Gastrocnemius medialis (tissue), 4 donors: Measurements from ENCODE around the gene DERA. TPM values are rescaled to one million over a fixed set of nuclear protein-coding genes. Genes with fewer than 3 reads are reported as not detected.
"Not testable (repeated sequence)": the region's sequence is repeated elsewhere in the genome, so short reads cannot be mapped to it uniquely, and the experiment has no call there.

ENCODE experiments used
- ATAC-seq, 2 donors: fragments of 150-250 bp; one replicate each; pipeline ENCODE4 v1.9.1; 2016
- DNase-seq, 2 donors: peaks; one replicate each; pipeline ENCODE4 v3.0.0-alpha.2; 2019
- H3K27ac ChIP-seq, 4 donors: fragments of 200-600 bp; sonication (generic); 1 replicate in 1 of 4; 2 replicates in 3 of 4; pipeline ENCODE4 v1.5.1; 2016 to 2018; ENCODE audit warnings: mild to moderate bottlenecking in 2 of 4, moderate library complexity in 1 of 4
- H3K27me3 ChIP-seq, 3 donors: fragments of 200-600 bp; sonication (generic) in 2 of 3; 1 replicate in 1 of 3; 2 replicates in 2 of 3; pipeline versions ENCODE4 v1.5.1 to v1.6.0; 2016 to 2019; ENCODE audit warnings: mild to moderate bottlenecking in 1 of 3, moderate library complexity in 1 of 3
- H3K36me3 ChIP-seq, 2 donors: fragments of 200-600 bp; sonication (generic) in 1 of 2; one replicate each; pipeline ENCODE4 v1.5.1; 2017 to 2018
- H3K4me1 ChIP-seq, 2 donors: fragments of 200-600 bp; sonication (generic) in 1 of 2; one replicate each; pipeline ENCODE4 v1.5.1; 2016 to 2017; ENCODE audit warnings: mild to moderate bottlenecking in 2 of 2
- H3K4me3 ChIP-seq, 4 donors: fragments of 200-600 bp; sonication (generic) in 3 of 4; 1 replicate in 1 of 4; 2 replicates in 3 of 4; pipeline ENCODE4 v1.5.1; 2016 to 2019; ENCODE audit warnings: mild to moderate bottlenecking in 2 of 4
- H3K9me3 ChIP-seq, 3 donors: fragments of 200-600 bp; sonication (generic) in 2 of 3; 1 replicate in 1 of 3; 2 replicates in 2 of 3; pipeline ENCODE4 v1.5.1; 2016 to 2019
- CTCF ChIP-seq, 5 experiments: fragments of 450-650 bp in 3 of 5; fragments of 200-600 bp in 2 of 5; sonication (generic) in 2 of 5; IDR thresholded peaks in 4 of 5; conservative IDR thresholded peaks in 1 of 5; 1 replicate in 4 of 5; 2 replicates in 1 of 5; pipeline ENCODE4 v1.5.1; 2016 to 2019; ENCODE audit warnings: antibody characterized with exemption in 5 of 5, mild to moderate bottlenecking in 3 of 5, moderate library complexity in 3 of 5
- POLR2A ChIP-seq, 2 donors: fragments of 450-650 bp; IDR thresholded peaks; one replicate each; pipeline ENCODE4 v1.6.1; 2017; ENCODE audit warnings: antibody characterized with exemption in 2 of 2, mild to moderate bottlenecking in 2 of 2, moderate library complexity in 2 of 2
- in situ Hi-C, 4 donors: fragments of 200-750 bp; cut with MboI; loops; one replicate each; pipeline versions ENCODE4 v1.15.0 to v1.8.0; 2017; ENCODE audit warnings: low sequenced_read_pairs in 4 of 4
- intact Hi-C: fragments of 100-400 bp; cut with DNase I; formaldehyde crosslinking; loops from one replicate; pipeline ENCODE4 v1.15.1; 2023; ENCODE audit warnings: low total_unique reads
- total RNA-seq, 4 donors: library from RNA; depleted of rRNA; stranded (reverse); fragments of >200 nt; gene quantifications; one replicate each; pipeline versions ENCODE4 v1.1.0 to v1.2.3, GENCODE V29; 2016

The DERA gene
- total RNA-seq, 4 donors from 2014 or later: 29.2 to 50.1 (median 34.3) TPM

GRCh38 chr12:16056910-16057309, 145.8 kb downstream of the DERA start:
- H3K27me3 ChIP-seq: no peaks in the 10 kb centered on the region
- TF ChIP-seq POLR2A (IDR thresholded peaks at IDR 0.05): no peak
- no peak for TF ChIP-seq CTCF (IDR thresholded peaks at IDR 0.05 in 4 of 5, conservative IDR thresholded peaks at IDR 0.05 in 1 of 5)
- DNase-seq: no peak
- no peaks in the 10 kb centered on the region for H3K4me1 ChIP-seq
- intact Hi-C loops (no loop called here), in situ Hi-C loops (no loop called here)
- no peak for ATAC-seq
- no peak overlapping the region for H3K27ac ChIP-seq
- H3K4me3 ChIP-seq: no peak overlapping the region
- H3K9me3 ChIP-seq: no peaks in the 10 kb centered on the region
- H3K36me3 ChIP-seq: no peaks in the 10 kb centered on the region

- intact Hi-C loops, H3K9me3 ChIP-seq, DNase-seq, H3K4me1 ChIP-seq, H3K4me3 ChIP-seq, H3K27ac ChIP-seq, H3K36me3 ChIP-seq, H3K27me3 ChIP-seq, in situ Hi-C loops, ATAC-seq: not testable (repeated sequence)
Measured at GRCh38 chr12:16057351-16057751, 146.2 kb downstream of the DERA start.

GRCh38 chr12:16062611-16063010, 151.5 kb downstream of the DERA start:
- intact Hi-C loops: no loop called here
- ATAC-seq: no peak
- H3K36me3 ChIP-seq: no peaks in the 10 kb centered on the region
- no peak overlapping the region for H3K4me3 ChIP-seq
- no peak overlapping the region for H3K27ac ChIP-seq
- no peaks in the 10 kb centered on the region for H3K27me3 ChIP-seq
- in situ Hi-C loops: no loop called here
- no peak for TF ChIP-seq POLR2A (IDR thresholded peaks at IDR 0.05)
- no peak for TF ChIP-seq CTCF (IDR thresholded peaks at IDR 0.05 in 4 of 5, conservative IDR thresholded peaks at IDR 0.05 in 1 of 5)
- no peaks in the 10 kb centered on the region for H3K4me1 ChIP-seq
- no peaks in the 10 kb centered on the region for H3K9me3 ChIP-seq
- no peak for DNase-seq

- Histone ChIP-seq H3K36me3 (no peaks in the 10 kb centered on the region), H3K9me3 (no peaks in the 10 kb centered on the region), H3K27ac (no peak overlapping the region), H3K4me1 (no peaks in the 10 kb centered on the region), H3K4me3 (no peak overlapping the region), H3K27me3 (no peaks in the 10 kb centered on the region)
- no peak for DNase-seq
- in situ Hi-C loops (no loop called here), intact Hi-C loops (no loop called here)
- no peak for ATAC-seq
- TF ChIP-seq CTCF (IDR thresholded peaks at IDR 0.05 in 4 of 5, conservative IDR thresholded peaks at IDR 0.05 in 1 of 5): no peak
- TF ChIP-seq POLR2A (IDR thresholded peaks at IDR 0.05): no peak
Measured at GRCh38 chr12:16063726-16064125, 152.6 kb downstream of the DERA start.

- TF ChIP-seq POLR2A (IDR thresholded peaks at IDR 0.05): no peak
- no peak for TF ChIP-seq CTCF (IDR thresholded peaks at IDR 0.05 in 4 of 5, conservative IDR thresholded peaks at IDR 0.05 in 1 of 5)
- Histone ChIP-seq H3K9me3 (no peaks in the 10 kb centered on the region), H3K36me3 (no peaks in the 10 kb centered on the region)
Measured at GRCh38 chr12:16070113-16070512, 159.0 kb downstream of the DERA start.

More at GRCh38 chr12:16070113-16070512, 159.0 kb downstream of the DERA start:
- in situ Hi-C loops: no loop called here
- intact Hi-C loops: no loop called here
- no peaks in the 10 kb centered on the region for H3K4me1 ChIP-seq
- no peak overlapping the region for H3K27ac ChIP-seq
- no peaks in the 10 kb centered on the region for H3K27me3 ChIP-seq
- no peak overlapping the region for H3K4me3 ChIP-seq
- ATAC-seq: no peak
- DNase-seq: no peak
